IMR-90 (cell line): Measurements from ENCODE around the gene BRPF1. TPM values are rescaled to one million over a fixed set of nuclear protein-coding genes. Genes with fewer than 3 reads are reported as not detected.

Experiments used
- ATAC-seq: fragments of 200-7000 bp; cut with Tn5 transposase; 2 replicates; pipeline ENCODE4 v1.9.1; 2020; ENCODE audit warnings: low read depth, mild to moderate bottlenecking, moderate library complexity
- BruUV-seq: library from RNA; stranded (reverse); fragments of 400-500 nt; replicated peaks from 2 replicates; lab custom pipeline; 2021; lab: Mats Ljungman, UMichigan
- CTCF ChIA-PET: fragments of 300-600 bp; formaldehyde crosslinking; extraction: SDS; loops from one replicate; lab custom pipeline; 2021; ENCODE audit warnings: antibody characterized with exemption; lab: Yijun Ruan, JAX
- POLR2A ChIA-PET: fragments of 300-600 bp; sonication (Branson Sonifier 250); formaldehyde crosslinking; loops from one replicate; lab custom pipeline; 2022; ENCODE audit warnings: antibody characterized with exemption; ENCODE audit not compliant: unreplicated experiment; lab: Charles Lee
- DNase-seq: peaks from one replicate; pipeline ENCODE4 v3.0.0; 2013
- H2AFZ ChIP-seq: replicated peaks from 2 replicates; pipeline ENCODE3; 2013; ENCODE audit warnings: low read length, mild to moderate bottlenecking; ENCODE audit not compliant: poor library complexity
- H2AK5ac ChIP-seq: 2 replicates; pipeline ENCODE4 v1.6.1; 2013; ENCODE audit warnings: low read depth, low read length, inconsistent platforms
- H2AK9ac ChIP-seq: replicated peaks from 2 replicates; pipeline ENCODE3; 2013; ENCODE audit warnings: mild to moderate bottlenecking, low read depth, low read length, moderate library complexity; ENCODE audit not compliant: poor library complexity
- H2BK120ac ChIP-seq: 2 replicates; pipeline ENCODE4 v1.6.1; 2013; ENCODE audit warnings: low read depth, low read length, inconsistent platforms
- H2BK15ac ChIP-seq: 3 replicates; pipeline ENCODE4 v1.6.1; 2013; ENCODE audit warnings: low read depth, low read length, inconsistent platforms
- H2BK20ac ChIP-seq: 2 replicates; pipeline ENCODE4 v1.6.1; 2013; ENCODE audit warnings: low read depth, mild to moderate bottlenecking, inconsistent platforms, low read length, moderate library complexity
- H2BK5ac ChIP-seq: 2 replicates; pipeline ENCODE4 v1.6.1; 2013; ENCODE audit warnings: mild to moderate bottlenecking, low read depth, low read length, inconsistent platforms; ENCODE audit not compliant: poor library complexity, severe bottlenecking
- H3K14ac ChIP-seq: replicated peaks from 2 replicates; pipeline ENCODE4 v1.6.1; 2013; ENCODE audit warnings: low read depth, low read length, inconsistent platforms
- H3K18ac ChIP-seq: 2 replicates; pipeline ENCODE4 v1.6.1; 2013; ENCODE audit warnings: low read depth, low read length, control low read depth
- H3K23ac ChIP-seq: 2 replicates; pipeline ENCODE4 v1.6.1; 2013; ENCODE audit warnings: low read depth, low read length, inconsistent platforms
- H3K27ac ChIP-seq: 2 replicates; pipeline ENCODE4 v1.5.1; 2013; ENCODE audit warnings: mild to moderate bottlenecking, control low read depth, low read length; ENCODE audit not compliant: insufficient read depth
- H3K27me3 ChIP-seq: 2 replicates; pipeline ENCODE4 v1.6.1; 2013; ENCODE audit warnings: low read length; ENCODE audit not compliant: control insufficient read depth, insufficient read depth
- H3K36me3 ChIP-seq: 2 replicates; pipeline ENCODE4 v1.6.1; 2013; ENCODE audit warnings: low read length, mixed read lengths; ENCODE audit not compliant: control insufficient read depth, insufficient read depth
- H3K4ac ChIP-seq: 2 replicates; pipeline ENCODE4 v1.6.1; 2013; ENCODE audit warnings: low read depth, low read length, inconsistent platforms
- H3K4me1 ChIP-seq: 2 replicates; pipeline ENCODE4 v1.6.1; 2013; ENCODE audit warnings: low read length, mixed read lengths; ENCODE audit not compliant: control insufficient read depth, insufficient read depth
- H3K4me2 ChIP-seq: 2 replicates; pipeline ENCODE4 v1.6.1; 2013; ENCODE audit warnings: low read depth, mild to moderate bottlenecking, control low read depth, low read length, moderate library complexity
- H3K4me3 ChIP-seq: 2 replicates; pipeline ENCODE4 v1.5.1; 2013; ENCODE audit warnings: low read depth, mild to moderate bottlenecking, control low read depth, low read length, moderate library complexity; ENCODE audit not compliant: insufficient read depth
- H3K56ac ChIP-seq: 2 replicates; pipeline ENCODE4 v1.6.1; 2013; ENCODE audit warnings: low read length, inconsistent platforms; ENCODE audit not compliant: insufficient read depth; ENCODE audit errors: extremely low read depth
- H3K79me1 ChIP-seq, 2 experiments: 2 replicates each; pipeline ENCODE4 v1.6.1; 2013; ENCODE audit warnings: low read length in 2 of 2, inconsistent platforms in 1 of 2, low read depth in 1 of 2
- H3K9ac ChIP-seq: 2 replicates; pipeline ENCODE4 v1.6.1; 2013; ENCODE audit warnings: low read depth, low read length, control low read depth
- H3K9me1 ChIP-seq: 2 replicates; pipeline ENCODE4 v1.6.1; 2013; ENCODE audit warnings: low read length, inconsistent platforms; ENCODE audit not compliant: insufficient read depth
- H3K9me3 ChIP-seq: 2 replicates; pipeline ENCODE4 v1.6.1; 2013; ENCODE audit warnings: low read length; ENCODE audit not compliant: control insufficient read depth, insufficient read depth
- H4K20me1 ChIP-seq: 2 replicates; pipeline ENCODE4 v1.6.1; 2013; ENCODE audit warnings: low read length, inconsistent platforms; ENCODE audit not compliant: insufficient read depth
- H4K5ac ChIP-seq: 2 replicates; pipeline ENCODE4 v1.6.1; 2013; ENCODE audit warnings: mild to moderate bottlenecking, low read depth, low read length, control low read depth
- H4K8ac ChIP-seq, 2 experiments: 2 replicates each; pipeline ENCODE4 v1.6.1; 2013; ENCODE audit warnings: low read depth in 2 of 2, low read length in 2 of 2, control low read depth in 1 of 2, inconsistent platforms in 1 of 2
- H4K91ac ChIP-seq: 2 replicates; pipeline ENCODE4 v1.6.1; 2013; ENCODE audit warnings: low read depth, low read length, inconsistent platforms; ENCODE audit not compliant: insufficient read depth
- CHD1 ChIP-seq: IDR thresholded peaks from 2 replicates; pipeline ENCODE4 v1.6.1; 2012; ENCODE audit warnings: low read depth, low read length, improper control_type of control experiment
- MXI1 ChIP-seq: IDR thresholded peaks from 2 replicates; pipeline ENCODE4 v1.6.1; 2012; ENCODE audit warnings: low read depth, mild to moderate bottlenecking, low read length, moderate library complexity, borderline replicate concordance
- WGBS, 2 experiments: methylation state at CpG; one replicate each; pipeline versions ENCODE4 v1.1.5 to v1.1.7; 2013; ENCODE audit warnings: missing lambda C conversion rate in 2 of 2; ENCODE audit not compliant: insufficient read length in 1 of 2; ENCODE audit errors: extremely low coverage in 2 of 2; 5-methylcytosine and 5-hydroxymethylcytosine counted together
- dilution Hi-C: fragments of 300-500 bp; cut with HindIII; formaldehyde crosslinking; loops from one replicate; pipeline ENCODE4 v1.14.3; 2018; ENCODE audit warnings: low sequenced_read_pairs; ENCODE audit not compliant: unreplicated experiment
- in situ Hi-C: fragments of 300-500 bp; cut with MboI; formaldehyde crosslinking; loops from 3 replicates; pipeline ENCODE4 v1.14.3; 2019; ENCODE audit warnings: low sequenced_read_pairs, inconsistent platforms, mixed read lengths
- intact Hi-C: fragments of 100-400 bp; cut with micrococcal nuclease; formaldehyde crosslinking; loops from 2 replicates; pipeline ENCODE4 v1.10.0; 2022
- polyA plus RNA-seq, 3 experiments: library from polyadenylated mRNA; depleted of rRNA; stranded (reverse); fragments of >200 nt; gene quantifications; 2 replicates each; pipeline ENCODE4 v1.2.3, GENCODE V29; 2012; ENCODE audit warnings: low replicate concordance in 1 of 3
- total RNA-seq: library from RNA; depleted of rRNA; stranded (reverse); fragments of >200 nt; gene quantifications from 2 replicates; pipeline ENCODE4 v1.2.3, GENCODE V29; 2012

Gene BRPF1
- total and polyA plus RNA-seq, 2 of the 4 experiments (the other 2 are of a cell fraction), result 13.6 to 15.6 TPM

DNA sequence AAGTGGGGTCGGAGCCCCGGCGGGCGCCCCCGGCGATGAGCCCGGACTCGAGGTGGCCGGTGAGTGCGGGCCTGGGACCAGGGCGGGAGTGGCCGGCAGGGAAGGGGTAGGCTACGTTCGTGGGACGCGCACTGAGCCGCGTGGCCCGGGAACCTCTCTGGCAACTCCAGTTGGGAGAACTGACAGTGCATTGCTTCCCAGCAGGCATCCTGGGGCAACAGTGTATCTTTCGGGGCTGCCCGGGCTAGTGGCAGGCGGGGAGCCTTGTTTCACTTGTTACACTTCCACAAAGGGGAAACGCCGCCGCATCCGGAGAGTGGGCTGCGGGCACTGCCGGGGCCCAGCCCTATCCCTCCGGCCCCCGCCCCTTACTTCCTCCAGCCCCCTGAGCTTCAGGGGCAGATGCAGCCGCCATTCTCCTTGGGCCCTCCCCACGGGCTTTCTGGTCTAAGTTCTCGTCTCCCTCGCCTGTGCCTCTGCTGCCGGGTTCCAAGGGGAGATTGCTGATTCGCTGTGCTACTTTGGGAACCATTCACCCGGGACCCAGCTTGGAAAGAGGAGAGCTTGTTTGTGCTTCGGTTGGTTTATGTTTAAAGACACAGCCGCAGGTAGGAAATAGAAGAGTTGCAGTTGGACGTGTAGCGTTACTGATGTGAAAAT is 675 bp downstream of the BRPF1 start:
- intact Hi-C loops (loop anchor here (5.0 kb wide), 1 partner anchor 60 kb away; the partner anchor contains the start of genes ARPC4 and TADA3), in situ Hi-C loops (no loop called here), dilution Hi-C loops (no loop called here)
- no peak overlapping the region for H2BK120ac ChIP-seq
- no peak overlapping the region for H2BK5ac ChIP-seq
- peak overlapping the region; percentile 92 for H2AK9ac ChIP-seq
- H3K18ac ChIP-seq, result no peak overlapping the region
- no peak for TF ChIP-seq CHD1
- peak; percentile 81 for TF ChIP-seq MXI1
- peak overlapping the region; percentile 90 for H3K4me2 ChIP-seq
- H3K4ac ChIP-seq, result peak overlapping the region; percentile 60
- H3K23ac ChIP-seq, result peak overlapping the region; percentile 26
- POLR2A ChIA-PET, result interaction anchor here (1.1 kb wide), 1 partner anchor 17 kb away, joined by 5 read pairs; the partner anchor contains the start of gene OGG1
- no peaks in the 10 kb centered on the region for H3K9me3 ChIP-seq
- peak overlapping the region; percentile 94 for H3K4me3 ChIP-seq
- 0 out of 2 replicates have a peak overlapping the region, but pooled peaks have one; percentile 53 for H3K14ac ChIP-seq
- no peak overlapping the region for H4K91ac ChIP-seq
- CTCF ChIA-PET, result no interaction called here
- no peak for DNase-seq
- peaks cover 14 to 43% of the 10 kb centered on the region in 2 experiments for H3K79me1 ChIP-seq
- H2AK5ac ChIP-seq, result peak overlapping the region; percentile 71; the same call in 1 of the 2 replicates
- peaks cover 16% of the 10 kb centered on the region for H3K36me3 ChIP-seq
- H4K5ac ChIP-seq, result no peak overlapping the region
- peak overlapping the region; percentile 100 for H3K27ac ChIP-seq
- peak overlapping the region; percentile 100 for H2AFZ ChIP-seq
- peaks cover 8% of the 10 kb centered on the region; the same call in 1 of the 2 replicates for H3K4me1 ChIP-seq
- WGBS, 2 experiments, result 1% methylated on average over 21 of the region's 41 CpGs; no CpG with 5 or more reads in 1 of the 2 experiments
- H3K9ac ChIP-seq, result peak overlapping the region; percentile 100
- peaks cover 10% of the 10 kb centered on the region; the same call in 1 of the 2 replicates for H3K9me1 ChIP-seq
- no peak overlapping the region for H2BK15ac ChIP-seq
- no peak for ATAC-seq
- H4K20me1 ChIP-seq, result peaks cover 28% of the 10 kb centered on the region
- no peaks in the 10 kb centered on the region for H3K27me3 ChIP-seq
- H3K56ac ChIP-seq, result peak overlapping the region; percentile 65; the same call in 1 of the 2 replicates
- BruUV-seq, result no TSS peak
- peak overlapping the region in 1 of 2 experiments; percentile 100; a peak in 2 of 4 replicates for H4K8ac ChIP-seq
- H2BK20ac ChIP-seq, result no peak overlapping the region
